ENCODE data around the gene FXYD3.
"Not testable (repeated sequence)": the region's sequence is repeated elsewhere in the genome, so short reads cannot be mapped to it uniquely, and the experiment has no call there.

The FXYD3 gene

GRCh38 chr19:35143231-35143715, 27.6 kb downstream of the FXYD3 start, which contains the start of gene FXYD7:
Gene FXYD7 (plus strand): TSS chr19:35143255. CDS start chr19:35143334, 79 bp downstream.
- DNase-seq (ENCODE audit: low read depth): no peak

- no peak for DNase-seq (ENCODE audit: low read depth)
Observed at GRCh38 chr19:35143818-35144217, 28.2 kb downstream of the FXYD3 start.

DNA sequence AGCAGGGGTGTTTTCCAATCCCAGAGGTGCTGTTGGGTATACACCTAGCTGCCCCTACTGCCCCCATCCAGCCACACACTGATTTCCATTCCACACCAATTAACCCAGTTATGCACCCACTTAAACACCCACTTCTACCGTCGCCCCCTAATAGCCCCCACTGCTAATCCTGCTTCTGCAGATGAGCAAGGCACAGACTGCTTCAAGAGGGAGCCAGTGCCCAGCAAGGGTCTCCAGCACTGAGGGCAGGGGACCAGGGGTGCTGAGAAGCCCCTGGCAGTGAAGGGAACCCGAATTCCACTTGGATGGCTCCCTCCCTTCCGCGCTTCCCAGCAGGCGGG, 28.6 kb downstream of the FXYD3 start:
- DNase-seq (ENCODE audit: low read depth): no peak

- DNase-seq (ENCODE audit: low read depth): no peak
Observed at GRCh38 chr19:35144600-35145436, 29.2 kb downstream of the FXYD3 start.

DNA sequence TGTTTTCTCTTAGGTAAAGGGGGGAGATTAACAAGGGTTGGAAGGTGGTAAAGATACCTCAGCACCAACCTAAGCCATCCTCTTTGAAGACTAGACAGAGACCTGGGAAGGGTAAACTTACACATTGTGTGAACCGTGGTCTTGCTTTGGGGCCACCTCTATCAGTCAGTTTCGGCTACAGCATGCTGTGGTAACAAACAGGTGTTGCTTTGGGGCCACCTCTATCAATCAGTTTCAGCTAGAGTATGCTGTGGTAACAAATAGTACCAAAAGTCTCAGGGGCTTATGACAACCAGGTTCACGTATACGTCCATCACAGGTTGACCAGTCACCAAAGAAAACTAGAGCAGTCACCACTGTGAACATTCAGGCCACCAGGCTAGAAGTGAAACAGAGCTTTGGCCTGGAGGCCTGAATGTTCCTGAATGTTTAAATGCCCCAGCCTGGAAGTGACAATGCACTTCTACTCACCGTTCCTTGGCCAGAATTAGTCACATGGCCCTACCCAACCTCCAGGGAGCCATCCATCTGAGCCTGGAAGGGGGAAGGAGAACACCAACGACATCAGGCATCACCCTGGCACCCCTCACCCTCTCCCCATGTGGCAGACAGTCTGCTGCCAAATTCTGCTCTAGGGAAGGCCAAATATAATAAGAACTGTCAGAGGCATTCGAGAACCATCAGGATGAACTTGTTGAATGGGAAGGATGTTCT, 31.3 kb downstream of the FXYD3 start:
- no peak for DNase-seq (ENCODE audit: low read depth)

- no peak for DNase-seq (ENCODE audit: low read depth)
Observed at GRCh38 chr19:35149463-35149862, 33.8 kb downstream of the FXYD3 start.

DNA sequence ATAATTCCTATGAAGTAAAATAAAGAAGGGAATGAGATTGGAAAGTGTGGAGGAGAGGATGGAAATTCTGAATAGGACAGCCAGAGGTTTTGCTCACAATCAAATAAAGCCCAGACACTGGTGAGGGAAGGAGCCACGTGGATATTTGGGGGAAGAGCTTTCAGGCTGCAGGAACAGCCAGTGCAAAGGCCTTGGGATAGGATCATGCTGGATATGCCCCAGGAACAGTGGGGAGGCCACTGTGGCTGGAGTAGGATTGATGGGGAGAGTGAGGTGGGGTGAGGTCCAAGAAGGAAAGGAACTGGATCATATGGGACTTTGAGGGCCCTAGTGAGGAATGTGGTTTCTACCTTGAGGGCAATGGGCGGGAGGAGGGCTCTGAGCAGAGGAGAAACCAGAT, 34.8 kb downstream of the FXYD3 start:
- no peak for DNase-seq (ENCODE audit: low read depth)

GRCh38 chr19:35151273-35152065, 35.8 kb downstream of the FXYD3 start:
- DNase-seq (ENCODE audit: low read depth): no peak

DNA sequence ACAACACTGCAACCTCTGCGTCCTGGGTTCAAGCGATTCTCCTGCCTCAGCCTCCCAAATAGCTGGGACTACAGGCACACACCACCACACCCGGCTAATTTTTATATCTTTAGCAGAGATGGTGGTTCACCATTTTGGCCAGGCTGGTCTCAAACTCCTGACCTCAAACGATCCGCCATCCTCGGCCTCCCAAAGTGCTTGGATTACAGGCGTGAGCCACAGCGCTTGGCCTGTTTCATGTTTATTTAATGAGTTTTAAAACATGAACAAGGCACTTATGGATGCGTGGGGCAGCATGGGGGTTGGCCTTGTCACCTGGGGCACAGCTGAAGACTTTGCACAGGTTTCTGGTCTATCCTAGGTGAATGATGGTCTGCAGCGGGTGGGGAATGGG, 37.5 kb downstream of the FXYD3 start:
- DNase-seq (ENCODE audit: low read depth): not testable (repeated sequence)

GRCh38 chr19:35153701-35154524, 38.3 kb downstream of the FXYD3 start:
- peak; percentile 69 for DNase-seq (ENCODE audit: low read depth)

DNA sequence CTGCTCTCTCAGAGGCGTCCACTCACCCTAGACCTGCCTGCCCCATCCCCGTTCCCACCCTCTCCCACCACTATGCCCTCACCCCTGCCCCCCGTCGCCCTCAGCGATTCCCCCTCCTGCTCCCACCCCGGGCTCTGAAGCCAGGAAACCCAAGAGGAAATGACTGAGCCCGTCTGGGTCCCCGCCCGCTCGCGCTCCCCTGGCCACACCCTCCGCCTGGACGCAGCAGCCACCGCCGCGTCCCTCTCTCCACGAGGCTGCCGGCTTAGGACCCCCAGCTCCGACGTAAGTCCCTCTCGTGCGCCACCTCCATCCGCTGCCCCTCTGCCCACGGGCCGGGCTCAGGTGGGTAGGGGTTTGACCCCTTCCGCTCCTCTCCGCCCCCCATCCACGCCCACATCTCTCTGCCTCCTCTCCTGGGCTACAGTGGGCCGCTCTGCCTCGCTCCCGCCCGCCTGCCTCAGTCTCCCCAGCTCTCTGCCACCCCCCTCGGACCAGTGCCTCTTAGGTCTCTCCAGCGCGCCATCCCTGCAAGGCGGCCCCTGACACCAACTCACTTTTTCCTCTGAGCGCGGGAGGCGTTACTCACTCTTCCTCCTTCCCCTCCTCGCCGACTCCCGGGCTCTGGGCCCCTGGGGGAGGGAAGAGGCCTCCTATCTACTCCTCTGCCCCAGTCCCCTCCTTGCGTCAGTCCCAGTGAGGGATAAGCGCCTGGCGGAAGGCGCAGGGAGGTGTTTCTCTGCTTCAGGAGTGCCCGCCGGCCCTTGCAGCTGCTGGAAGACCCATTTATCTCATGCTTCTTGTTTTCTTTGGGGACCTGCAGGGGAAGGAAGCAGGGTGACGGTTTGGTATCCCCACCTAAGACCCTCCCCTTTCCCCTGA, 39.1 kb downstream of the FXYD3 start, which contains the start of gene FXYD5:
Gene FXYD5 (plus strand): TSS at position 211 of the 882 bp plus-strand sequence. CDS start 816 bp downstream, outside the sequence.
- DNase-seq (ENCODE audit: low read depth): peak; percentile 84

- DNase-seq (ENCODE audit: low read depth): peak; percentile 21
Observed at GRCh38 chr19:35155441-35155840, 39.8 kb downstream of the FXYD3 start.

- no peak for DNase-seq (ENCODE audit: low read depth)
Observed at GRCh38 chr19:35155981-35156672, 40.5 kb downstream of the FXYD3 start.

DNA sequence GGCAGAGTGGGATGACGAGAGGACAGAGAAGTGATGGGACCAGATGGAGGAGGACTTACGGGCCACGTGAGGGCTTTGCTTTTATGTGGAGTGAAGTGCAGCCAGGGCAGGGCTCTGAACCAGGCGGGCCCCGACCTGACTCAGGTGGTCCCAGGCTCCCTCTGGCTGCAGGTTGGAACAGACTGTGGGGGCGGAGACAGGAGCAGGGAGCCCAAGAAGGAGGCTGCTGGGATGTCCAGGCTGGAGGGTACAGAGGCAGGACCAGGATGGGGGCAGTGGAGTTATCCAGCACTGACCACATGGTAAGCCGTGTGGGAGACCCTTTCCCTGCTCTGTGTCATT, 41.0 kb downstream of the FXYD3 start:
- DNase-seq (ENCODE audit: low read depth): no peak

DNA sequence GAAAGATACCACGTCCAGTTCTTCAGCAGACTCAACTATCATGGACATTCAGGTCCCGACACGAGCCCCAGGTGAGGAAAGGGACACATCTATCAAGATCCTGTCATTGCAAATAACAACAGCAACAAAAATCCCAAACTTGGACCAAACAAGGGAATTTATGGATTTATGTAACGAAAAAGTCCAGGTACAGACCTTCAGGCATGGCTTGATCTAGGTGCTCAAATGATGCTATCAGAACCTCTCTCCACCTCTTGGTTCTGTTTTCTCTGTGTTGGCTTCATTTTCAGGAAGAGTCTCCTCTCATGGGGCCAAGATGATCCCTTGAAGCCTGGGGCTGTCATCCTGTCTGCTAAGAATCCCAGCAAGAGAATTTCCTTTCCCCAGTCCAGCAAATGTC, 41.8 kb downstream of the FXYD3 start:
- DNase-seq (ENCODE audit: low read depth): no peak

DNA sequence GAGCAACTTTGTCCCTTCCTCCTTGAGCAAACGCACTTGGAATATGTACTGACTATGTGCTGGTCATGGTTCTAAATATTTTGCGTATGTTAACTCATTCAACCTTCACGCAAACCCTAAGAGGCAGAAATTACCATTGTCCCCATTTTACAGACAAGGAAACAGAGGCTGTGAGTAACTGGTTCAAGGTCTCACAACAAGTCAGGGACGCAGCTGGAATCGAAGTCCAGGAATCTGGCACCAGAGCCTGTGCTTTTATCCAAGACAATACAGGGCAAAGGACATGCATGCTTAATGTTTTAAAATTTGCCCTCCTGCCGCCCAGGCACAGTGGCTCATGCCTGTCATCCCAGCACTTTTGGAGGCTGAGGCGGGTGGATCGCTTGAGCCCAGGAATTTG, 44.0 kb downstream of the FXYD3 start:
- no peak for DNase-seq (ENCODE audit: low read depth)

DNA sequence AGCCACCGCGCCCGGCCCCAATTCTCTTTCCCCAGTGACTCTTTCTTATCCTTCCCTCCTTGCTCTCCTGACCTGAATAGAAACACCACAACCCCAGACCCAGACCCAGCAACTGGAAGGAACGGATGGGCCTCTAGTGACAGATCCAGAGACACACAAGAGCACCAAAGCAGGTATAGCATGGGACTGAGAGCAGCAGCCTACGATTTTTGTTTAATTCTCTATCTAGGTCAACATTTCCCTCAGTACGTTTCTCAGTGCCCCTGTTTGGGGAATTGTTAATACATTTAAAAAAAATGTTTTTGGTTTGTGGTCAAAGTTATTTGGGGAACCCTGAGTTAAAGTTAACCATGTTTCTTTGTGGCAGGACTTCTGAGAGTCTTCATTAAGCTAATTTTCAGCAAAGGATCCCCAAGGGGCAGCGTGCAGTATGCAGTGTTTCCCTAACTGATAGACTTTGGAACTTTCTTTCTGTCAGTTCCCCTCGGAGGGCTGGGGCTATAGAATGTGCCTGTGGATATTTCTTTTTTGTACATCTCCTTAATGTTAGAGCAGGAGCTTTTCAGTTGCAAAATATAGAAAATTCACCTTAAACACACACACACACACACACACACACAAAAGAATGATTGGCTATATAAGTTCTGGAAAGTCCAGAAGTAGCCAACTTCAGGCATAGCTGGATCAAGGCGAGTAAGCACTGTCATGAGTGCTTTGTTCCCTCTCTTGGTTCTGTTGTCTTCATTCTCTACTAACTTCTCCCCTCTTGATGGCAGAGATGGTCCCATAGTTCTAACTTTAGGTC, 45.2 kb downstream of the FXYD3 start:
- DNase-seq (ENCODE audit: low read depth): no peak

DNA sequence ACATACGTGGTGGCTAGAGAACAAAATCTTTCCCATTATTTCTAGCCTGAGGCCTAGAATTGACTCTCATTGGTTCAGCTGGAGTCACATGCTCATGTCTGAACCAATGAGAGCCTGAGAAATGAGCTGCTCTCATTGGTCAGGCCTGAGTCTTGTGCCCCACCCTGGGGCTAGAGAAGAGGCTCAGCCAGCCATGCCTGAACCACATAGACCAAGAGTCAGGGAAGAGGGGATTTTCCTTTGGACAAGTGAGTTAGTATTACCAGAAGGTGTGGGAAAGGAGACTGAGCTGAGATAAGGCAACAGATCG, 45.8 kb downstream of the FXYD3 start:
- no peak for DNase-seq (ENCODE audit: low read depth)

All from activated T-cell treated with anti-CD3 and anti-CD28 coated beads for 24 hours (primary cell).